ENCODE results near the gene KCNJ4. TPM values are rescaled to one million over a fixed set of nuclear protein-coding genes. Genes with fewer than 3 reads are reported as not detected.

Gene KCNJ4
- total and polyA plus RNA-seq, 5 donors: 15.7 to 40.5 (median 33.1) TPM

- intact Hi-C loops (cut with DNase I): no loop called here
- WGBS: 93% methylated on average over 9 of the region's 9 CpGs
Measured at GRCh38 chr22:38437416-38437815, 17.6 kb downstream of the KCNJ4 start.

GRCh38 chr22:38436629-38437395 lies 18.2 kb downstream of the KCNJ4 start:
- no peaks in the 10 kb centered on the region for H3K27me3 ChIP-seq (ENCODE audit: control insufficient read depth, insufficient read depth)
- DNase-seq (no peak), ATAC-seq (no peak)
- 91% methylated on average over 15 of the region's 15 CpGs for WGBS
- no peaks in the 10 kb centered on the region for H3K9me3 ChIP-seq (ENCODE audit: control insufficient read depth, low read length)
- no peak overlapping the region for H3K4me3 ChIP-seq (ENCODE audit: low read length)
- H3K4me1 ChIP-seq (ENCODE audit: control insufficient read depth, insufficient read depth, low read length): peaks cover 7% of the 10 kb centered on the region
- intact Hi-C loops (cut with DNase I): no loop called here
- no peak overlapping the region for H3K27ac ChIP-seq (ENCODE audit: low read length)

More at GRCh38 chr22:38437416-38437815, 17.6 kb downstream of the KCNJ4 start:
- ATAC-seq (no peak), DNase-seq (no peak)
- Histone ChIP-seq H3K27ac (ENCODE audit: low read length) (no peak overlapping the region), H3K9me3 (ENCODE audit: control insufficient read depth, low read length) (no peaks in the 10 kb centered on the region), H3K4me3 (ENCODE audit: low read length) (no peak overlapping the region), H3K4me1 (ENCODE audit: control insufficient read depth, insufficient read depth, low read length) (peaks cover 7% of the 10 kb centered on the region), H3K27me3 (ENCODE audit: control insufficient read depth, insufficient read depth) (no peaks in the 10 kb centered on the region)

- intact Hi-C loops (cut with DNase I): no loop called here
- 46% methylated on average over 4 of the region's 4 CpGs for WGBS
- Histone ChIP-seq H3K27me3 (ENCODE audit: control insufficient read depth, insufficient read depth) (no peaks in the 10 kb centered on the region), H3K9me3 (ENCODE audit: control insufficient read depth, low read length) (no peaks in the 10 kb centered on the region), H3K4me1 (ENCODE audit: control insufficient read depth, insufficient read depth, low read length) (peaks cover 7% of the 10 kb centered on the region), H3K27ac (ENCODE audit: low read length) (peak overlapping the region; percentile 15), H3K4me3 (ENCODE audit: low read length) (no peak overlapping the region)
- ATAC-seq (no peak), DNase-seq (no peak)
Measured at GRCh38 chr22:38435965-38436364, 19.0 kb downstream of the KCNJ4 start.

- DNase-seq (no peak), ATAC-seq (no peak)
- 76% methylated on average over 4 of the region's 4 CpGs for WGBS
- H3K27ac ChIP-seq (ENCODE audit: low read length): no peak overlapping the region
- intact Hi-C loops (cut with DNase I): no loop called here
- H3K4me3 ChIP-seq (ENCODE audit: low read length): no peak overlapping the region
- H3K27me3 ChIP-seq (ENCODE audit: control insufficient read depth, insufficient read depth): no peaks in the 10 kb centered on the region
- no peaks in the 10 kb centered on the region for H3K9me3 ChIP-seq (ENCODE audit: control insufficient read depth, low read length)
- H3K4me1 ChIP-seq (ENCODE audit: control insufficient read depth, insufficient read depth, low read length): peaks cover 7% of the 10 kb centered on the region
Measured at GRCh38 chr22:38435010-38435409, 20.0 kb downstream of the KCNJ4 start.

GRCh38 chr22:38433871-38434270 lies 21.1 kb downstream of the KCNJ4 start:
- WGBS: 74% methylated on average over 8 of the region's 8 CpGs
- H3K9me3 ChIP-seq (ENCODE audit: control insufficient read depth, low read length): no peaks in the 10 kb centered on the region
- intact Hi-C loops (cut with DNase I): no loop called here
- DNase-seq (no peak), ATAC-seq (no peak)
- H3K27me3 ChIP-seq (ENCODE audit: control insufficient read depth, insufficient read depth): no peaks in the 10 kb centered on the region
- H3K4me1 ChIP-seq (ENCODE audit: control insufficient read depth, insufficient read depth, low read length): peaks cover 7% of the 10 kb centered on the region
- H3K4me3 ChIP-seq (ENCODE audit: low read length): no peak overlapping the region
- no peak overlapping the region for H3K27ac ChIP-seq (ENCODE audit: low read length)

- H3K27ac ChIP-seq (ENCODE audit: low read length): peak overlapping the region; percentile 8
- H3K27me3 ChIP-seq (ENCODE audit: control insufficient read depth, insufficient read depth): no peaks in the 10 kb centered on the region
- intact Hi-C loops (cut with DNase I): no loop called here
- DNase-seq: peak in 1 of 3 donors; percentile 2
- no peaks in the 10 kb centered on the region for H3K9me3 ChIP-seq (ENCODE audit: control insufficient read depth, low read length)
- 94% methylated on average over 1 of the region's 1 CpG for WGBS
- no peak for ATAC-seq
- no peak overlapping the region for H3K4me3 ChIP-seq (ENCODE audit: low read length)
- H3K4me1 ChIP-seq (ENCODE audit: control insufficient read depth, insufficient read depth, low read length): peaks cover 7% of the 10 kb centered on the region
Measured at GRCh38 chr22:38432264-38432663, 22.7 kb downstream of the KCNJ4 start.

- Histone ChIP-seq H3K4me1 (ENCODE audit: control insufficient read depth, insufficient read depth, low read length) (peaks cover 7% of the 10 kb centered on the region), H3K9me3 (ENCODE audit: control insufficient read depth, low read length) (no peaks in the 10 kb centered on the region), H3K4me3 (ENCODE audit: low read length) (no peak overlapping the region), H3K27ac (ENCODE audit: low read length) (peak overlapping the region; percentile 58), H3K27me3 (ENCODE audit: control insufficient read depth, insufficient read depth) (no peaks in the 10 kb centered on the region)
- intact Hi-C loops (cut with DNase I): no loop called here
- WGBS: 81% methylated on average over 12 of the region's 12 CpGs
- ATAC-seq (peak; percentile 42 to 53), DNase-seq (peak in 2 of 3 donors; percentile 56 to 65)
Measured at GRCh38 chr22:38431266-38432010, 23.6 kb downstream of the KCNJ4 start.

GRCh38 chr22:38429499-38430068 lies 25.4 kb downstream of the KCNJ4 start:
- H3K27ac ChIP-seq (ENCODE audit: low read length): no peak overlapping the region
- no peaks in the 10 kb centered on the region for H3K27me3 ChIP-seq (ENCODE audit: control insufficient read depth, insufficient read depth)
- H3K4me1 ChIP-seq (ENCODE audit: control insufficient read depth, insufficient read depth, low read length): no peaks in the 10 kb centered on the region
- DNase-seq (peak in 1 of 3 donors; percentile 40), ATAC-seq (no peak)
- intact Hi-C loops (cut with DNase I): no loop called here
- H3K4me3 ChIP-seq (ENCODE audit: low read length): no peak overlapping the region
- no peaks in the 10 kb centered on the region for H3K9me3 ChIP-seq (ENCODE audit: control insufficient read depth, low read length)
- WGBS: 54% methylated on average over 16 of the region's 16 CpGs

GRCh38 chr22:38428714-38429113 lies 26.3 kb downstream of the KCNJ4 start:
- intact Hi-C loops (cut with DNase I): no loop called here
- Histone ChIP-seq H3K4me1 (ENCODE audit: control insufficient read depth, insufficient read depth, low read length) (no peaks in the 10 kb centered on the region), H3K27ac (ENCODE audit: low read length) (no peak overlapping the region), H3K4me3 (ENCODE audit: low read length) (no peak overlapping the region), H3K9me3 (ENCODE audit: control insufficient read depth, low read length) (no peaks in the 10 kb centered on the region), H3K27me3 (ENCODE audit: control insufficient read depth, insufficient read depth) (no peaks in the 10 kb centered on the region)
- 82% methylated on average over 2 of the region's 2 CpGs for WGBS
- ATAC-seq (no peak), DNase-seq (no peak)

- Histone ChIP-seq H3K4me1 (ENCODE audit: control insufficient read depth, insufficient read depth, low read length) (no peaks in the 10 kb centered on the region), H3K4me3 (ENCODE audit: low read length) (no peak overlapping the region), H3K27ac (ENCODE audit: low read length) (no peak overlapping the region), H3K27me3 (ENCODE audit: control insufficient read depth, insufficient read depth) (no peaks in the 10 kb centered on the region), H3K9me3 (ENCODE audit: control insufficient read depth, low read length) (no peaks in the 10 kb centered on the region)
- DNase-seq (peak in 1 of 3 donors; percentile 37), ATAC-seq (no peak)
- intact Hi-C loops (cut with DNase I): no loop called here
- WGBS: 98% methylated on average over 31 of the region's 31 CpGs
Measured at GRCh38 chr22:38427940-38428339, 27.1 kb downstream of the KCNJ4 start.

- H3K27me3 ChIP-seq (ENCODE audit: control insufficient read depth, insufficient read depth): no peaks in the 10 kb centered on the region
- H3K27ac ChIP-seq (ENCODE audit: low read length): no peak overlapping the region
- H3K4me1 ChIP-seq (ENCODE audit: control insufficient read depth, insufficient read depth, low read length): no peaks in the 10 kb centered on the region
- WGBS: 97% methylated on average over 36 of the region's 36 CpGs
- ATAC-seq (no peak), DNase-seq (peak in 1 of 3 donors; percentile 45)
- no peak overlapping the region for H3K4me3 ChIP-seq (ENCODE audit: low read length)
- H3K9me3 ChIP-seq (ENCODE audit: control insufficient read depth, low read length): no peaks in the 10 kb centered on the region
- intact Hi-C loops (cut with DNase I): no loop called here
Measured at GRCh38 chr22:38427465-38427864, 27.5 kb downstream of the KCNJ4 start.

All from right cardiac atrium (tissue), 5 donors.